Central memory CD4-positive, alpha-beta T cell (primary cell): ENCODE results near the gene TNFSF4.
"Not testable (repeated sequence)": the region's sequence is repeated elsewhere in the genome, so short reads cannot be mapped to it uniquely, and the experiment has no call there.

Experiments
- DNase-seq: peaks from one replicate; pipeline ENCODE4 v3.0.0; 2022
- total RNA-seq, 3 experiments: gene quantifications; one replicate each; lab custom pipeline; 2026; lab: John Stamatoyannopoulos, UW

Gene TNFSF4
- 0.56 to 3.5 (median 2.7) reads per million in 3 experiments for total RNA-seq

- DNase-seq = no peak
Measured at GRCh38 chr1:173206816-173207568, at the start of gene TNFSF4. TNFSF4 (minus strand) TSS chr1:173207331; CDS start chr1:173207176, 155 bp downstream.

GRCh38 chr1:173255214-173255813 lies 48.2 kb upstream of the TNFSF4 start:
- no peak for DNase-seq

- no peak for DNase-seq
Measured at GRCh38 chr1:173253046-173253445, 45.9 kb upstream of the TNFSF4 start.

GRCh38 chr1:173249349-173249748 lies 42.2 kb upstream of the TNFSF4 start:
- no peak for DNase-seq

- no peak for DNase-seq
Measured at GRCh38 chr1:173248247-173248940, 41.3 kb upstream of the TNFSF4 start.

GRCh38 chr1:173245892-173246291 lies 38.8 kb upstream of the TNFSF4 start:
- no peak for DNase-seq

GRCh38 chr1:173243300-173243699 lies 36.2 kb upstream of the TNFSF4 start:
- no peak for DNase-seq

GRCh38 chr1:173241528-173242347 lies 34.6 kb upstream of the TNFSF4 start:
- DNase-seq = no peak

- DNase-seq = no peak
Measured at GRCh38 chr1:173240609-173241008, 33.5 kb upstream of the TNFSF4 start.

- DNase-seq = no peak
Measured at GRCh38 chr1:173239058-173239457, 31.9 kb upstream of the TNFSF4 start.

GRCh38 chr1:173234899-173235298 lies 27.8 kb upstream of the TNFSF4 start:
- DNase-seq = no peak

- DNase-seq = not testable (repeated sequence)
Measured at GRCh38 chr1:173234434-173234833, 27.3 kb upstream of the TNFSF4 start.

- not testable (repeated sequence) for DNase-seq
Measured at GRCh38 chr1:173229031-173229430, 21.9 kb upstream of the TNFSF4 start.

GRCh38 chr1:173224949-173225348 lies 17.8 kb upstream of the TNFSF4 start:
- no peak for DNase-seq

- DNase-seq = no peak
Measured at GRCh38 chr1:173224280-173224892, 17.3 kb upstream of the TNFSF4 start.

GRCh38 chr1:173223031-173223380 lies 15.9 kb upstream of the TNFSF4 start:
- DNase-seq = no peak

GRCh38 chr1:173222149-173223030 lies 15.3 kb upstream of the TNFSF4 start:
- DNase-seq = no peak

GRCh38 chr1:173220157-173220556 lies 13.0 kb upstream of the TNFSF4 start:
- DNase-seq = no peak

- no peak for DNase-seq
Measured at GRCh38 chr1:173213665-173214064, 6.5 kb upstream of the TNFSF4 start.

- DNase-seq = no peak
Measured at GRCh38 chr1:173212952-173213491, 5.9 kb upstream of the TNFSF4 start.

GRCh38 chr1:173210716-173211231 lies 3.6 kb upstream of the TNFSF4 start:
- no peak for DNase-seq
